Measurements from ENCODE around the gene SLC16A1. TPM values are rescaled to one million over a fixed set of nuclear protein-coding genes. Genes with fewer than 3 reads are reported as not detected.
"Not testable (repeated sequence)": the region's sequence is repeated elsewhere in the genome, so short reads cannot be mapped to it uniquely, and the experiment has no call there.

Gene SLC16A1
- total and polyA plus RNA-seq, 9 donors: 31.6 to 52.3 (median 41.0) TPM

DNA sequence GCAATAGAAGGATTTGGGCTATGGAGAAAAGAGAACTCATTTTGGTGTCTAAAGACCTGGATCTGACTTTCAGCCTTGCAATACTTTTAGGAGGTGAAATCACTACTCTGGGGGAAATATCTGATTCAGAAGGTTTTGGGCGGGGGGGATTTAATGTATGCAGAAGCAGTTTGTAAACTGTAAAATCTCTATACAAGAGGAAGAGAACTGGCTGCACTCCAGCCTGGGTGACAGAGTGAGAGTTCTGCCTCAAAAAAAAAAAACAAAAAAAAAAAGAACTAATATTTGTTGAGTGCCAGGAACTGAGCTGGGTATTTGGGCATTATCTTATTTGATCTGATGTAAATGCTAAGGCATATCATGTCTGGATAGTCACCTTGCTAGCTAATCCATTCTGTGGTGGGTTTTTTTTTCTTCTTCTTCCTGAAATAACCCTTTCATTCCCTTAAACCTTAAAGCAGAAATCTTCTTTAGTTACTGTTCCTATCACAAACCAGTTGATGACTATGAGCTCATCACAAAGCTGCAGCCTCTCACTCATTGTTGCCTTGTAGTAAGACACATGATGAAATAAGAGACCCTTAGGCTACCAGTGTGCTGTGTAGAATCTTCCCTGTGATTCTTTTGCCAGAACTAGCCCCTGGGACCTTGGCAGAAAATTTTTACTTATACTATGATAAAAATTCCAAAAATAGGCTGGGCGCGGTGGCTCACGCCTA is 35.6 kb upstream of the SLC16A1 start:
- no peaks in the 10 kb centered on the region for H3K9me3 ChIP-seq (replicated peaks; ENCODE audit: control insufficient read depth, low read depth, low read length)
- no peak for DNase-seq
- H3K27me3 ChIP-seq (ENCODE audit: control insufficient read depth, insufficient read depth, low read length): no peaks in the 10 kb centered on the region
- H3K4me3 ChIP-seq (ENCODE audit: low read length): no peak overlapping the region
- H3K4me1 ChIP-seq (ENCODE audit: control insufficient read depth, insufficient read depth, low read length): peaks cover 2% of the 10 kb centered on the region
- H3K36me3 ChIP-seq (ENCODE audit: control insufficient read depth, insufficient read depth, low read length): no peaks in the 10 kb centered on the region
- no CpG with 5 or more reads among the region's 4 CpGs for WGBS (ENCODE audit: insufficient coverage)
- H3K27ac ChIP-seq (ENCODE audit: low read length): no peak overlapping the region

- Histone ChIP-seq H3K9me3 (replicated peaks; ENCODE audit: control insufficient read depth, low read depth, low read length) (no peaks in the 10 kb centered on the region), H3K27me3 (ENCODE audit: control insufficient read depth, insufficient read depth, low read length) (no peaks in the 10 kb centered on the region), H3K4me1 (ENCODE audit: control insufficient read depth, insufficient read depth, low read length) (peaks cover 2% of the 10 kb centered on the region), H3K27ac (ENCODE audit: low read length) (no peak overlapping the region), H3K36me3 (ENCODE audit: control insufficient read depth, insufficient read depth, low read length) (no peaks in the 10 kb centered on the region), H3K4me3 (ENCODE audit: low read length) (no peak overlapping the region)
- WGBS (ENCODE audit: insufficient coverage): 100% methylated on average over 1 of the region's 7 CpGs
- DNase-seq: no peak
These were observed 34.3 kb upstream of the SLC16A1 start for GRCh38 chr1:112990271-112990670.

DNA sequence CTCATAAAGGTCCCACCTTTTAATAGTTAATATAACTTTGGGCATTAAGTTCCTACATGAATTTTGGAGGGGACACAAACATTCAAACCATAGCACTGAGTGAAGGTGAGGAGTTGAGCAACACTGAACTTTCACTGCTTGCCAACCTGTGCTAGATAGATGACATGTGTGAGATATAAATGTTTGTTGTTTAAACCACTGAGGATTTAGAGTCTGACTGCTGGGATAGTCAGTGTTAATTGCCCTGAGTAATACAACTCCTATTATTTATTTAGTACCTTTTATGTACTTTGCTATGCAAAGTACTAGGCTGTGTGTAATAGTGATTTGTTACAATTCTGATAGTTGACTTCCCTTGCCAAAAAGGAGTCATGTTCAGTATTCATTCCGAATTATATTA is 32.4 kb upstream of the SLC16A1 start:
- no CpG with 5 or more reads among the region's 1 CpG for WGBS (ENCODE audit: insufficient coverage)
- Histone ChIP-seq H3K27me3 (ENCODE audit: control insufficient read depth, insufficient read depth, low read length) (no peaks in the 10 kb centered on the region), H3K4me1 (ENCODE audit: control insufficient read depth, insufficient read depth, low read length) (peaks cover 4% of the 10 kb centered on the region), H3K27ac (ENCODE audit: low read length) (no peak overlapping the region), H3K4me3 (ENCODE audit: low read length) (no peak overlapping the region), H3K36me3 (ENCODE audit: control insufficient read depth, insufficient read depth, low read length) (no peaks in the 10 kb centered on the region), H3K9me3 (replicated peaks; ENCODE audit: control insufficient read depth, low read depth, low read length) (no peaks in the 10 kb centered on the region)
- no peak for DNase-seq

GRCh38 chr1:112985123-112985522 is 29.1 kb upstream of the SLC16A1 start:
- Histone ChIP-seq H3K4me1 (ENCODE audit: control insufficient read depth, insufficient read depth, low read length) (peaks cover 5% of the 10 kb centered on the region), H3K27me3 (ENCODE audit: control insufficient read depth, insufficient read depth, low read length) (no peaks in the 10 kb centered on the region), H3K27ac (ENCODE audit: low read length) (no peak overlapping the region), H3K4me3 (ENCODE audit: low read length) (no peak overlapping the region), H3K9me3 (replicated peaks; ENCODE audit: control insufficient read depth, low read depth, low read length) (no peaks in the 10 kb centered on the region), H3K36me3 (ENCODE audit: control insufficient read depth, insufficient read depth, low read length) (no peaks in the 10 kb centered on the region)
- DNase-seq: no peak
- no CpG with 5 or more reads among the region's 2 CpGs for WGBS (ENCODE audit: insufficient coverage)

DNA sequence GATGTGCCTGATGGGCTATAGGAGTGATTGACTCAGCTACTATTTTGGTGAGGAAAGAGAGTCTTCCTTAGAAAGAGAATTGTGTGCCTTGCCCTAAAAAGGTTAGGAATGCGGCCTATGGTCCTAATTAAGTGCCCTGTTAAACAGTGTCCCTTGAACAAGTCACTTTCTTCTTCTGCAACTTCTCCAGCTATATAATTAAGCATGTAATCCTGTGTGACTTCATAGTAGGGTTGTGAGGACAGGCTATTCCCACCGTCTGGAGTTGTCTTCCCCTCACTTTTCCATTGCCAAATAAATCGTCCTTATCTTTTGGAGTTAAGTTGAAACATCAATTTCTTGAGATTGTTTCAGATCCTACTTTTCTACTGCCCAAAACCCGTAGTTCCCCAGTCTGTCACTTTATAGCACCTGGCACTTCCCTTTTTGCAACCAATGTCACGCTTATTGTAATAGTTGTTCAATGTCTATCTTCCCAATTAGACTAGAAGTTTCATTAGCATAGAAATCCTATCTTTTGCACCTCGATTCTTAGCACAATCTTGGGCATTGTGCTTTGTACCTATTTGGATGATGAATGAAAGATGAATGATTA is 27.6 kb upstream of the SLC16A1 start:
- H3K4me1 ChIP-seq (ENCODE audit: control insufficient read depth, insufficient read depth, low read length): peaks cover 5% of the 10 kb centered on the region
- H3K9me3 ChIP-seq (replicated peaks; ENCODE audit: control insufficient read depth, low read depth, low read length): no peaks in the 10 kb centered on the region
- no peaks in the 10 kb centered on the region for H3K36me3 ChIP-seq (ENCODE audit: control insufficient read depth, insufficient read depth, low read length)
- WGBS (ENCODE audit: insufficient coverage): no CpG with 5 or more reads among the region's 6 CpGs
- H3K27me3 ChIP-seq (ENCODE audit: control insufficient read depth, insufficient read depth, low read length): no peaks in the 10 kb centered on the region
- peak overlapping the region; percentile 71 for H3K27ac ChIP-seq (ENCODE audit: low read length)
- no peak for DNase-seq
- no peak overlapping the region for H3K4me3 ChIP-seq (ENCODE audit: low read length)

GRCh38 chr1:112982853-112983536 is 27.0 kb upstream of the SLC16A1 start:
- 77% methylated on average over 2 of the region's 5 CpGs for WGBS (ENCODE audit: insufficient coverage)
- peaks cover 5% of the 10 kb centered on the region for H3K4me1 ChIP-seq (ENCODE audit: control insufficient read depth, insufficient read depth, low read length)

GRCh38 chr1:112982328-112982727 is 26.3 kb upstream of the SLC16A1 start:
- Histone ChIP-seq H3K27ac (ENCODE audit: low read length) (no peak overlapping the region), H3K4me3 (ENCODE audit: low read length) (no peak overlapping the region), H3K4me1 (ENCODE audit: control insufficient read depth, insufficient read depth, low read length) (peaks cover 5% of the 10 kb centered on the region), H3K9me3 (replicated peaks; ENCODE audit: control insufficient read depth, low read depth, low read length) (no peaks in the 10 kb centered on the region), H3K36me3 (ENCODE audit: control insufficient read depth, insufficient read depth, low read length) (no peaks in the 10 kb centered on the region), H3K27me3 (ENCODE audit: control insufficient read depth, insufficient read depth, low read length) (no peaks in the 10 kb centered on the region)
- WGBS (ENCODE audit: insufficient coverage): no CpG with 5 or more reads among the region's 2 CpGs
- DNase-seq: no peak

More at GRCh38 chr1:112982853-112983536, 27.0 kb upstream of the SLC16A1 start:
- no peak overlapping the region for H3K4me3 ChIP-seq (ENCODE audit: low read length)
- no peaks in the 10 kb centered on the region for H3K27me3 ChIP-seq (ENCODE audit: control insufficient read depth, insufficient read depth, low read length)
- peak overlapping the region; percentile 71 for H3K27ac ChIP-seq (ENCODE audit: low read length)
- no peaks in the 10 kb centered on the region for H3K9me3 ChIP-seq (replicated peaks; ENCODE audit: control insufficient read depth, low read depth, low read length)
- DNase-seq: peak; percentile 68
- no peaks in the 10 kb centered on the region for H3K36me3 ChIP-seq (ENCODE audit: control insufficient read depth, insufficient read depth, low read length)

DNA sequence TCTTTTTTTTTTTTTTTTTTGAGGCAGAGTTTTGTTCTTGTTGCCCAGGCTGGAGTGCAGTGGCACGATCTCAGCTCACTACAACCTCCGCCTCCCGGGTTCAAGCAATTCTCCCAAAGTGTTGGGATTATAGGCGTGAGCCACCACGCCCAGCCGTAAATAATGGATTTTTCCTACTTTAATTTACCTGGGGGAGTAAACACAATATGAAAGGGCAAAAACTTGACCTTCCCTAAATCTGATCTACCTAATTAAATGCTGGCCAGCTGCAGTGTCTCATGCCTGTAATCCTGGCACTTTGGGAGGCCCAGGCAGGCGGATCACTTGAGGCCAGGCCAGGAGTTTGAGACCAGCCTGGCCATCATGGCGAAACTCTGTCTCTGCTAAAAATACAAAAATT is 25.8 kb upstream of the SLC16A1 start:
- not testable (repeated sequence) for H3K27me3 ChIP-seq (ENCODE audit: control insufficient read depth, insufficient read depth, low read length); DNase-seq; H3K4me3 ChIP-seq (ENCODE audit: low read length); H3K36me3 ChIP-seq (ENCODE audit: control insufficient read depth, insufficient read depth, low read length); H3K4me1 ChIP-seq (ENCODE audit: control insufficient read depth, insufficient read depth, low read length); H3K9me3 ChIP-seq (replicated peaks; ENCODE audit: control insufficient read depth, low read depth, low read length); H3K27ac ChIP-seq (ENCODE audit: low read length)
- 100% methylated on average over 1 of the region's 8 CpGs for WGBS (ENCODE audit: insufficient coverage)

GRCh38 chr1:112981426-112981825 is 25.4 kb upstream of the SLC16A1 start:
- peaks cover 5% of the 10 kb centered on the region for H3K4me1 ChIP-seq (ENCODE audit: control insufficient read depth, insufficient read depth, low read length)
- no peaks in the 10 kb centered on the region for H3K27me3 ChIP-seq (ENCODE audit: control insufficient read depth, insufficient read depth, low read length)
- no peaks in the 10 kb centered on the region for H3K9me3 ChIP-seq (replicated peaks; ENCODE audit: control insufficient read depth, low read depth, low read length)
- WGBS (ENCODE audit: insufficient coverage): no CpG with 5 or more reads among the region's 1 CpG
- no peak overlapping the region for H3K27ac ChIP-seq (ENCODE audit: low read length)
- no peak for DNase-seq
- no peak overlapping the region for H3K4me3 ChIP-seq (ENCODE audit: low read length)
- no peaks in the 10 kb centered on the region for H3K36me3 ChIP-seq (ENCODE audit: control insufficient read depth, insufficient read depth, low read length)

- H3K4me1 ChIP-seq (ENCODE audit: control insufficient read depth, insufficient read depth, low read length): no peaks in the 10 kb centered on the region
- no peak overlapping the region for H3K27ac ChIP-seq (ENCODE audit: low read length)
- no peak for DNase-seq
- peaks cover 3% of the 10 kb centered on the region for H3K36me3 ChIP-seq (ENCODE audit: control insufficient read depth, insufficient read depth, low read length)
- no peaks in the 10 kb centered on the region for H3K9me3 ChIP-seq (replicated peaks; ENCODE audit: control insufficient read depth, low read depth, low read length)
- no peak overlapping the region for H3K4me3 ChIP-seq (ENCODE audit: low read length)
- WGBS (ENCODE audit: insufficient coverage): 100% methylated on average over 1 of the region's 5 CpGs
- no peaks in the 10 kb centered on the region for H3K27me3 ChIP-seq (ENCODE audit: control insufficient read depth, insufficient read depth, low read length)
These were observed 19.3 kb upstream of the SLC16A1 start for GRCh38 chr1:112975336-112975735.
